Gastroesophageal sphincter (tissue), 2 donors: ENCODE data around the gene MICAL3.

Source experiments
- EP300 ChIP-seq: sonication (generic); formaldehyde crosslinking; IDR thresholded peaks from one replicate; pipeline ENCODE4 v1.6.1; 2017; ENCODE audit warnings: antibody characterized with exemption, mild to moderate bottlenecking
- POLR2A ChIP-seq, 2 donors: fragments of 450-650 bp; IDR thresholded peaks; one replicate each; pipeline ENCODE4 v1.6.1; 2017; ENCODE audit warnings: antibody characterized with exemption in 2 of 2, mild to moderate bottlenecking in 2 of 2, moderate library complexity in 1 of 2

DNA sequence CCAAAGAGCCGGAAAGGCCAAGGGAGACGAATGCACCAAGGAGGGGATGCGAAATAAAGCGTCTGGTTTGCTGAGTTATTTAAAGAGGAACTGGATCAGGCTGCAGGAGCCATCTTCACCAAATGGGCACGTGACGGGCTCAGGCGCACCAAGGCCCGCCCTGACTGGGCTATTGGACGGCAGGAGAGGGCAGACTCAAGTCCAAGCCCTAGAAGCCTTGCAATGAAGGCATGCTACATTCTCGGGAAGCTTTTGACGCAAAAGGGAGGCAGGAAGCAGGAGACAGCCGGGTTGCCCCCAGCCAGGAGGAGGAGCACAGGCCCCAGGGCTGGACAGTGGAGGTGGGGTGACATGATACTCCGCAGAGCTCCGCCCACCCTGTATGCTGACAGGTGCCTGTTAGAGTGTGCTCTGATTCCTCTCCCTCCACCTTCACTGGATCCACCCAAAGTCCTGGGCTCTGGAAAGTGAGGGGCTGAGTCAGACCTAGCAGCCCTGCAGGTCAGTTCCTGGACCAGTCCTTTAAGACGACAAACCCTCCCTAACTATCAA is 208.6 kb downstream of the MICAL3 start:
- TF ChIP-seq POLR2A (IDR thresholded peaks at IDR 0.05) (no peak), EP300 (no peak)
